ENCODE measurements around the gene ZNF662. TPM values are rescaled to one million over a fixed set of nuclear protein-coding genes. Genes with fewer than 3 reads are reported as not detected.

ZNF662 gene
- total and polyA plus RNA-seq, 9 of the 15 experiments (the other 6 are each of a cell fraction or from before 2014, with no cell fraction given), result 0.07 to 0.55 (median 0.27) TPM

DNA sequence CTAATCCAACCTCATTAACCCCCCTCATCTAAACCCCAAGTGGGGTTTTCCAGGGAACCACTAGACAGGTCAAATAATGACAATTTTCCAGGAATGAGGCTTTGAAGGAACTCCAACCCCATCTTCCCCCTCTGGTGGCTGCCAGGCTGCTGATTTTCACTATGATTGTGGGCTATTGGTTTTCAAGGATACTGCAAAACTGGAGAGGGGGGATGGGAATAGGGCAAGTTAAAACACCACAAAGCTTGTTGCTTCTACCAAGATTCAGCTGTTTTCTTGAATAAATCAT is 10.4 kb upstream of the ZNF662 start:
- Histone ChIP-seq H3K27ac (ENCODE audit: extremely low read depth, low read depth, low read length) (no peak overlapping the region), H3K9ac (ENCODE audit: insufficient read depth in 1 of 2, low read depth in 2 of 2, low read length in 2 of 2) (no peak overlapping the region), H3K9me1 (ENCODE audit: control insufficient read depth, insufficient read depth, low read length) (no peaks in the 10 kb centered on the region), H2AFZ (ENCODE audit: low read depth, low read length) (no peak overlapping the region), H3K4me2 (ENCODE audit: insufficient read depth, low read length) (no peak overlapping the region), H3K4me3 (no peak overlapping the region), H3K27me3 (ENCODE audit: control insufficient read depth in 2 of 2, insufficient read depth in 2 of 2, low read length in 2 of 2) (no peaks in the 10 kb centered on the region), H3K4me1 (replicated peaks in 1 of 2; ENCODE audit: control insufficient read depth in 2 of 2, insufficient read depth in 2 of 2, low read length in 2 of 2) (peaks cover 0 to 4% of the 10 kb centered on the region in 2 experiments; a peak in 2 of 5 replicates), H3K36me3 (ENCODE audit: control insufficient read depth, insufficient read depth, low read length) (no peaks in the 10 kb centered on the region), H4K20me1 (replicated peaks; ENCODE audit: control insufficient read depth, insufficient read depth, low read length) (no peaks in the 10 kb centered on the region), H3K79me2 (ENCODE audit: control insufficient read depth, insufficient read depth, low read length) (no peaks in the 10 kb centered on the region), H3K9me3 (replicated peaks; ENCODE audit: control insufficient read depth, insufficient read depth, low read depth, low read length) (no peaks in the 10 kb centered on the region)
- in situ Hi-C loops (cut with MboI) (no loop called here), intact Hi-C loops (cut with micrococcal nuclease) (no loop called here)
- BruUV-seq (replicated peaks), result no TSS peak
- ATAC-seq (no peak), FAIRE-seq (no peak), DNase-seq (ENCODE audit: extremely low read depth in 1 of 4, low spot score in 3 of 4) (no peak)
- POLR2A ChIA-PET, result no interaction called here
- no peak for TF ChIP-seq PYGO2 (tag; IDR thresholded peaks at IDR 0.05)
- TF ChIP-seq SIN3A (IDR thresholded peaks at IDR 0.05; ENCODE audit: borderline replicate concordance in 2 of 2, control insufficient read depth in 1 of 2, low read depth in 2 of 2, low read length in 2 of 2), result no peak
- TF ChIP-seq, protein P1, sequence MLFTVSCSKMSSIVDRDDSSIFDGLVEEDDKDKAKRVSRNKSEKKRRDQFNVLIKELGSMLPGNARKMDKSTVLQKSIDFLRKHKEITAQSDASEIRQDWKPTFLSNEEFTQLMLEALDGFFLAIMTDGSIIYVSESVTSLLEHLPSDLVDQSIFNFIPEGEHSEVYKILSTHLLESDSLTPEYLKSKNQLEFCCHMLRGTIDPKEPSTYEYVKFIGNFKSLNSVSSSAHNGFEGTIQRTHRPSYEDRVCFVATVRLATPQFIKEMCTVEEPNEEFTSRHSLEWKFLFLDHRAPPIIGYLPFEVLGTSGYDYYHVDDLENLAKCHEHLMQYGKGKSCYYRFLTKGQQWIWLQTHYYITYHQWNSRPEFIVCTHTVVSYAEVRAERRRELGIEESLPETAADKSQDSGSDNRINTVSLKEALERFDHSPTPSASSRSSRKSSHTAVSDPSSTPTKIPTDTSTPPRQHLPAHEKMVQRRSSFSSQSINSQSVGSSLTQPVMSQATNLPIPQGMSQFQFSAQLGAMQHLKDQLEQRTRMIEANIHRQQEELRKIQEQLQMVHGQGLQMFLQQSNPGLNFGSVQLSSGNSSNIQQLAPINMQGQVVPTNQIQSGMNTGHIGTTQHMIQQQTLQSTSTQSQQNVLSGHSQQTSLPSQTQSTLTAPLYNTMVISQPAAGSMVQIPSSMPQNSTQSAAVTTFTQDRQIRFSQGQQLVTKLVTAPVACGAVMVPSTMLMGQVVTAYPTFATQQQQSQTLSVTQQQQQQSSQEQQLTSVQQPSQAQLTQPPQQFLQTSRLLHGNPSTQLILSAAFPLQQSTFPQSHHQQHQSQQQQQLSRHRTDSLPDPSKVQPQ (CRISPR knock-in tag; IDR thresholded peaks at IDR 0.05; ENCODE audit: borderline replicate concordance), result no peak
- CTCF ChIA-PET (ENCODE audit: low intra/inter-chr PET ratio), result no interaction called here

Measured in K562 (cell line).